H1 (cell line): ENCODE results near the gene LTA4H. TPM values are rescaled to one million over a fixed set of nuclear protein-coding genes. Genes with fewer than 3 reads are reported as not detected.

Experiments used
- CBX5 ChIP-seq: fragments of 300-800, 300-1000 bp; sonication (generic); IDR thresholded peaks from 2 replicates; pipeline ENCODE4 v1.7.1; 2016; ENCODE audit warnings: antibody characterized with exemption, low read length, low read depth
- CREB1 ChIP-seq: IDR thresholded peaks from 2 replicates; pipeline ENCODE4 v1.6.1; 2012; ENCODE audit warnings: inconsistent platforms
- CTCF ChIP-seq, 3 experiments: IDR thresholded peaks; 1 replicate in 2 of 3; 2 replicates in 1 of 3; pipeline versions ENCODE4 v1.5.1 to v1.6.1; 2011; ENCODE audit warnings: low read length in 3 of 3, mild to moderate bottlenecking in 3 of 3, inconsistent platforms in 2 of 3, low read depth in 1 of 3, moderate library complexity in 1 of 3; ENCODE audit not compliant: insufficient read depth in 1 of 3; ENCODE audit errors: control extremely low read depth in 1 of 3
- FOSL1 ChIP-seq: IDR thresholded peaks from 2 replicates; pipeline ENCODE4 v1.6.1; 2011; ENCODE audit warnings: mild to moderate bottlenecking, low read depth, low read length, moderate library complexity; ENCODE audit not compliant: insufficient read depth
- GABPA ChIP-seq: IDR thresholded peaks from 2 replicates; pipeline ENCODE4 v1.6.1; 2011; ENCODE audit warnings: mild to moderate bottlenecking, low read length, moderate library complexity, borderline replicate concordance; ENCODE audit not compliant: insufficient read depth
- GTF2F1 ChIP-seq: IDR thresholded peaks from 2 replicates; pipeline ENCODE4 v1.6.1; 2012; ENCODE audit warnings: low read depth, low read length, improper control_type of control experiment, borderline replicate concordance
- KDM4A ChIP-seq: IDR thresholded peaks from one replicate; pipeline ENCODE4 v1.7.1; 2012; ENCODE audit warnings: low read depth, mild to moderate bottlenecking, moderate library complexity, low read length, inconsistent platforms; ENCODE audit not compliant: severe bottlenecking
- KDM5A ChIP-seq: fragments of 200-600 bp; IDR thresholded peaks from 2 replicates; pipeline ENCODE4 v1.7.1; 2012; ENCODE audit warnings: mild to moderate bottlenecking, low read length, inconsistent platforms, mixed read lengths
- POLR2AphosphoS5 ChIP-seq: IDR thresholded peaks from 2 replicates; pipeline ENCODE4 v1.6.1; 2011; ENCODE audit warnings: low read depth, low read length
- RAD21 ChIP-seq, 2 experiments: IDR thresholded peaks in 1 of 2; conservative IDR thresholded peaks in 1 of 2; 2 replicates each; pipeline ENCODE4 v1.6.1; 2011; ENCODE audit warnings: low read depth in 2 of 2, low read length in 2 of 2, improper control_type of control experiment in 1 of 2, inconsistent platforms in 1 of 2, mild to moderate bottlenecking in 1 of 2, moderate library complexity in 1 of 2
- RFX5 ChIP-seq: IDR thresholded peaks from 2 replicates; pipeline ENCODE4 v1.6.1; 2011; ENCODE audit warnings: low read depth, low read length, improper control_type of control experiment, borderline replicate concordance
- RXRA ChIP-seq: IDR thresholded peaks from 2 replicates; pipeline ENCODE4 v1.6.1; 2011; ENCODE audit warnings: low read depth, mild to moderate bottlenecking, low read length, moderate library complexity; ENCODE audit not compliant: insufficient read depth
- TBP ChIP-seq: IDR thresholded peaks from 2 replicates; pipeline ENCODE4 v1.6.1; 2011; ENCODE audit warnings: low read depth, low read length, improper control_type of control experiment
- TEAD4 ChIP-seq: IDR thresholded peaks from 2 replicates; pipeline ENCODE4 v1.6.1; 2012; ENCODE audit warnings: low read depth, low read length, inconsistent platforms, mixed read lengths
- polyA plus RNA-seq, 7 experiments: library from polyadenylated mRNA; depleted of rRNA in 3 of 7; stranded (reverse) in 5 of 7; unstranded in 2 of 7; fragments of >200 nt in 5 of 7; fragments of 200-250 nt in 2 of 7; gene quantifications; 1 replicate in 5 of 7; 2 replicates in 1 of 7; 4 replicates in 1 of 7; pipeline versions ENCODE4 v1.2.1 to v1.2.3, GENCODE V29; 2011 to 2013; ENCODE audit warnings: missing spikeins in 2 of 7, mixed read lengths in 2 of 7
- total RNA-seq: library from RNA; stranded (reverse); fragmentation: NEBNext Ultra II Directional; extraction: Animal tissue kit (Norgen Biotek cat#: 25700); gene quantifications from 2 replicates; pipeline ENCODE4 v1.2.1, GENCODE V29; 2021
- TF ChIP-seq, protein P1 (sequence below): IDR thresholded peaks from 2 replicates; pipeline ENCODE4 v1.6.1; 2011; ENCODE audit warnings: low read depth, mild to moderate bottlenecking, low read length; ENCODE audit not compliant: insufficient read depth
- TF ChIP-seq, protein P2 (sequence below): IDR thresholded peaks from 2 replicates; pipeline ENCODE4 v1.6.1; 2012; ENCODE audit warnings: low read length, inconsistent platforms
- TF ChIP-seq, protein P3 (sequence below): IDR thresholded peaks from 2 replicates; pipeline ENCODE4 v1.6.1; 2012; ENCODE audit warnings: inconsistent platforms

Gene LTA4H
- total and polyA plus RNA-seq, 2 of the 8 experiments (the other 6 are each of a cell fraction or from before 2014, with no cell fraction given), result 106 to 167 TPM

DNA sequence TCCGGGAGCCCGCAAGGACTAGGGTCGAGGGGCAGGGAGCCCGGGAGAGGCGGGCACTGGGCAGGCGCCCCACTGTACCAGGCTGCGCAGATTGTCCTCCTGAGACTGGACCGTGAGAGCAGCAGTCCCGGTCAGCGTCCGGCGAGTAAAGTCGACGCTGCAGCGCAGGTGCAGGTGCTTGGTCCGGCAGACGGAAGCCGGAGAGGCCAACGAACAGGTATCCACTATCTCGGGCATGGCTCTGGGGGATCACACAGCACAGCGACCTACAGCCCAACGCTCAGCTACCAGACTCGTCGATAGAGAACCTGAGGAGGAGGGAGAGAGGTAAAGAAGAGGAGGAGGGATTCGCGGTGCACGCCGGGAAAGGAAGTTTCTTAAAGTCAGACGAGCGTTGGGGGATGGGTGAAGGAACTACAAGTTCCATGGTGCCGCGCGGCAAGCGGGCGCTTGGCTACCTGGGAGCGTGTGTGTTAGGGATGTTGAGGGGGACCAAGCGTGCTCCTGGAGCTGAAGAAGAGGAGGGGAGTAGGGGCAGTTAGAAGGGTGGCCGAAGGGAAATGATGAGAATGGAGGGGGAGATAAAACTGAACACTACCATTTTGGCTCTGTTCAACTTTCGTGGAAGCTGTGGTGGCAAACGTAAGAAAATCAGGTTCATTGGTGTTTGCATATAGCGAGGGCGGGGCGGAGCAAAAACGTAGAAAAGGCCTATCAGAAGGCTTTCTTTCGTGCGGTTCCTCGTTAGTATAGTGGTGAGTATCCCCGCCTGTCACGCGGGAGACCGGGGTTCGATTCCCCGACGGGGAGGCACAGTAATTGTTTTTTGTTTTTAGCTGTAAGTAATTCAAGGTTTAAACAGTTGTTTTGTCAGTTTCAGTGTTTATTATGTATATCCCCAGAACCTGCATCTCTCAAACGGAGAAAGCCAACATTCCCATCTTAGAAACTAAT is at the start of gene LTA4H (continued):
- TF ChIP-seq CTCF (IDR thresholded peaks at IDR 0.05; ENCODE audit: control extremely low read depth in 1 of 3, insufficient read depth in 1 of 3, low read depth in 1 of 3, low read length in 3 of 3) (no peak), GTF2F1 (no peak), RFX5 (no peak), POLR2AphosphoS5 (peak; percentile 96), FOSL1 (no peak), CREB1 (0 out of 2 replicates have a peak, but pooled peaks have one; percentile 39), RAD21 (IDR thresholded peaks at IDR 0.05 in 1 of 2, conservative IDR thresholded peaks at IDR 0.05 in 1 of 2; ENCODE audit: low read depth in 2 of 2, low read length in 2 of 2) (no peak), KDM4A (peak; percentile 86), GABPA (no peak), CBX5 (no peak), TEAD4 (0 out of 2 replicates have a peak, but pooled peaks have one; percentile 36), KDM5A (no peak), TBP (peak; percentile 99), RXRA (no peak)
- TF ChIP-seq, protein P1, sequence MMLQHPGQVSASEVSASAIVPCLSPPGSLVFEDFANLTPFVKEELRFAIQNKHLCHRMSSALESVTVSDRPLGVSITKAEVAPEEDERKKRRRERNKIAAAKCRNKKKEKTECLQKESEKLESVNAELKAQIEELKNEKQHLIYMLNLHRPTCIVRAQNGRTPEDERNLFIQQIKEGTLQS, result 0 out of 2 replicates have a peak, but pooled peaks have one; percentile 26
- TF ChIP-seq, protein P2, sequence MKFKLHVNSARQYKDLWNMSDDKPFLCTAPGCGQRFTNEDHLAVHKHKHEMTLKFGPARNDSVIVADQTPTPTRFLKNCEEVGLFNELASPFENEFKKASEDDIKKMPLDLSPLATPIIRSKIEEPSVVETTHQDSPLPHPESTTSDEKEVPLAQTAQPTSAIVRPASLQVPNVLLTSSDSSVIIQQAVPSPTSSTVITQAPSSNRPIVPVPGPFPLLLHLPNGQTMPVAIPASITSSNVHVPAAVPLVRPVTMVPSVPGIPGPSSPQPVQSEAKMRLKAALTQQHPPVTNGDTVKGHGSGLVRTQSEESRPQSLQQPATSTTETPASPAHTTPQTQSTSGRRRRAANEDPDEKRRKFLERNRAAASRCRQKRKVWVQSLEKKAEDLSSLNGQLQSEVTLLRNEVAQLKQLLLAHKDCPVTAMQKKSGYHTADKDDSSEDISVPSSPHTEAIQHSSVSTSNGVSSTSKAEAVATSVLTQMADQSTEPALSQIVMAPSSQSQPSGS, result peak; percentile 78; the same call in 1 of the 2 replicates
- TF ChIP-seq, protein P3, sequence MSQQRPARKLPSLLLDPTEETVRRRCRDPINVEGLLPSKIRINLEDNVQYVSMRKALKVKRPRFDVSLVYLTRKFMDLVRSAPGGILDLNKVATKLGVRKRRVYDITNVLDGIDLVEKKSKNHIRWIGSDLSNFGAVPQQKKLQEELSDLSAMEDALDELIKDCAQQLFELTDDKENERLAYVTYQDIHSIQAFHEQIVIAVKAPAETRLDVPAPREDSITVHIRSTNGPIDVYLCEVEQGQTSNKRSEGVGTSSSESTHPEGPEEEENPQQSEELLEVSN, result no peak
